Natural killer cell (primary cell): ENCODE data around the gene FAM118A. TPM values are rescaled to one million over a fixed set of nuclear protein-coding genes. Genes with fewer than 3 reads are reported as not detected.

ENCODE experiments used
- ATAC-seq, 3 donors: fragments of 150-1000 bp in 2 of 3; fragments of 200-7000 bp in 1 of 3; cut with Tn5 transposase; 1 replicate in 1 of 3; 2 replicates in 2 of 3; pipeline ENCODE4 v1.10.0; 2021; ENCODE audit warnings: mild to moderate bottlenecking in 2 of 3, moderate library complexity in 2 of 3
- DNase-seq, 2 donors: peaks; one replicate each; pipeline versions ENCODE4 v3.0.0 to v3.0.0-alpha.2; 2013 to 2021; ENCODE audit warnings: mixed read lengths in 1 of 2
- H3K27ac ChIP-seq: one replicate; pipeline ENCODE4 v1.5.1; 2013; ENCODE audit warnings: mild to moderate bottlenecking, low read length
- H3K27me3 ChIP-seq: one replicate; pipeline ENCODE4 v1.6.1; 2013; ENCODE audit warnings: low read length; ENCODE audit not compliant: control insufficient read depth, insufficient read depth
- H3K36me3 ChIP-seq: one replicate; pipeline ENCODE4 v1.6.1; 2013; ENCODE audit warnings: low read length; ENCODE audit not compliant: control insufficient read depth, insufficient read depth
- H3K4me1 ChIP-seq: one replicate; pipeline ENCODE4 v1.6.1; 2013; ENCODE audit warnings: low read length; ENCODE audit not compliant: control insufficient read depth, insufficient read depth
- H3K4me3 ChIP-seq: one replicate; pipeline ENCODE4 v1.5.1; 2013; ENCODE audit warnings: low read length
- H3K9me3 ChIP-seq: one replicate; pipeline ENCODE4 v1.6.1; 2013; ENCODE audit warnings: low read length; ENCODE audit not compliant: control insufficient read depth, insufficient read depth
- H3K27ac Mint-ChIP-seq, 2 donors: one replicate each; pipeline ENCODE4 v1.8.0; 2022; ENCODE audit warnings: mild to moderate bottlenecking in 2 of 2, mixed read lengths in 2 of 2, moderate library complexity in 1 of 2
- H3K27me3 Mint-ChIP-seq, 2 donors: one replicate each; pipeline ENCODE4 v1.8.0; 2022; ENCODE audit warnings: low read depth in 2 of 2, mixed read lengths in 2 of 2
- H3K36me3 Mint-ChIP-seq: one replicate; pipeline ENCODE4 v1.8.0; 2022; ENCODE audit warnings: mixed read lengths
- H3K4me1 Mint-ChIP-seq, 2 donors: one replicate each; pipeline ENCODE4 v1.8.0; 2022; ENCODE audit warnings: mixed read lengths in 2 of 2
- H3K4me3 Mint-ChIP-seq: one replicate; pipeline ENCODE4 v1.8.0; 2022; ENCODE audit warnings: mild to moderate bottlenecking, moderate library complexity, mixed read lengths
- H3K9me3 Mint-ChIP-seq, 2 donors: one replicate each; pipeline ENCODE4 v1.8.0; 2022; ENCODE audit warnings: mixed read lengths in 2 of 2
- WGBS: methylation state at CpG from one replicate; pipeline ENCODE4 v1.1.7; 2013; ENCODE audit warnings: missing lambda C conversion rate; ENCODE audit not compliant: insufficient coverage; 5-methylcytosine and 5-hydroxymethylcytosine counted together
- intact Hi-C: fragments of 100-400 bp; cut with micrococcal nuclease; formaldehyde crosslinking; loops from one replicate; pipeline ENCODE4 v1.14.2; 2022
- total RNA-seq, 4 donors: library from RNA; stranded (reverse); fragments of 120-200 nt in 1 of 4; gene quantifications; one replicate each; pipeline versions ENCODE4 v1.2.3 to v1.2.4, GENCODE V29; 2013 to 2022
- TF ChIP-seq, protein P1 (sequence below): fragments of 200-600 bp; IDR thresholded peaks from one replicate; pipeline ENCODE4 v1.8.0; 2022; ENCODE audit warnings: antibody characterized with exemption

Gene FAM118A
- total RNA-seq, 3 donors from 2014 or later (not counting 1 experiment from before 2014, with no cell fraction given), result 42.0 to 67.2 (median 62.6) TPM

DNA sequence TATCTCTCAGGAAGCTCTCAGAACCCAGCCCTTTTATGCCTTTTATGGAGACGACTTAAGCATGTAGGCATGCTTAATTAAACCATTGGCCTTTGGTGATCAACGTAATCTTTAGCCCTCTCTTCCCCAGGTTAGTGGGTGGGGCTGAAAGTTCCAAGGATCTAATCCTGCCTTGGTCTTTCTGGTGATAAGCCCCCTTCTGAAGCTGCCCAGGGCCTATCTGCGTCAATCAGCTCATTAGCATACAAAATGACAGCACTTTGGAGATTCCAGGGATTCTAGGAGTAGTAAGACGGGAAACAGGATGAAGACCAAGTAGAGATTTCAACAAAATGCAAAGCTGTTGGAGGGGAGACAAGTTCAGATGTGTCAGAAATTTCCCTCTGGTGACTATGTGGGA lies 3.1 kb downstream of the FAM118A start:
- TF ChIP-seq, protein P1, sequence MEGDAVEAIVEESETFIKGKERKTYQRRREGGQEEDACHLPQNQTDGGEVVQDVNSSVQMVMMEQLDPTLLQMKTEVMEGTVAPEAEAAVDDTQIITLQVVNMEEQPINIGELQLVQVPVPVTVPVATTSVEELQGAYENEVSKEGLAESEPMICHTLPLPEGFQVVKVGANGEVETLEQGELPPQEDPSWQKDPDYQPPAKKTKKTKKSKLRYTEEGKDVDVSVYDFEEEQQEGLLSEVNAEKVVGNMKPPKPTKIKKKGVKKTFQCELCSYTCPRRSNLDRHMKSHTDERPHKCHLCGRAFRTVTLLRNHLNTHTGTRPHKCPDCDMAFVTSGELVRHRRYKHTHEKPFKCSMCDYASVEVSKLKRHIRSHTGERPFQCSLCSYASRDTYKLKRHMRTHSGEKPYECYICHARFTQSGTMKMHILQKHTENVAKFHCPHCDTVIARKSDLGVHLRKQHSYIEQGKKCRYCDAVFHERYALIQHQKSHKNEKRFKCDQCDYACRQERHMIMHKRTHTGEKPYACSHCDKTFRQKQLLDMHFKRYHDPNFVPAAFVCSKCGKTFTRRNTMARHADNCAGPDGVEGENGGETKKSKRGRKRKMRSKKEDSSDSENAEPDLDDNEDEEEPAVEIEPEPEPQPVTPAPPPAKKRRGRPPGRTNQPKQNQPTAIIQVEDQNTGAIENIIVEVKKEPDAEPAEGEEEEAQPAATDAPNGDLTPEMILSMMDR, result no peak
- DNase-seq (no peak), ATAC-seq (no peak)
- Histone ChIP-seq H3K36me3 (no peaks in the 10 kb centered on the region), H3K4me1 (peaks cover 36% of the 10 kb centered on the region), H3K27ac (no peak overlapping the region), H3K27me3 (no peaks in the 10 kb centered on the region), H3K4me3 (no peak overlapping the region), H3K9me3 (no peaks in the 10 kb centered on the region)
- no peaks in the 10 kb centered on the region for H3K36me3 Mint-ChIP-seq
- no peak overlapping the region for H3K4me3 Mint-ChIP-seq
- no peaks in the 10 kb centered on the region for H3K27me3 Mint-ChIP-seq
- H3K27ac Mint-ChIP-seq, result peak overlapping the region in 1 of 2 donors; percentile 48
- intact Hi-C loops, result loop anchor here (10.0 kb wide), 1 partner anchor 972 kb away; no protein-coding TSS in a partner anchor
- peaks cover 25 to 33% of the 10 kb centered on the region in 2 donors for H3K4me1 Mint-ChIP-seq
- no peaks in the 10 kb centered on the region for H3K9me3 Mint-ChIP-seq
- WGBS, result 94% methylated on average over 4 of the region's 4 CpGs

DNA sequence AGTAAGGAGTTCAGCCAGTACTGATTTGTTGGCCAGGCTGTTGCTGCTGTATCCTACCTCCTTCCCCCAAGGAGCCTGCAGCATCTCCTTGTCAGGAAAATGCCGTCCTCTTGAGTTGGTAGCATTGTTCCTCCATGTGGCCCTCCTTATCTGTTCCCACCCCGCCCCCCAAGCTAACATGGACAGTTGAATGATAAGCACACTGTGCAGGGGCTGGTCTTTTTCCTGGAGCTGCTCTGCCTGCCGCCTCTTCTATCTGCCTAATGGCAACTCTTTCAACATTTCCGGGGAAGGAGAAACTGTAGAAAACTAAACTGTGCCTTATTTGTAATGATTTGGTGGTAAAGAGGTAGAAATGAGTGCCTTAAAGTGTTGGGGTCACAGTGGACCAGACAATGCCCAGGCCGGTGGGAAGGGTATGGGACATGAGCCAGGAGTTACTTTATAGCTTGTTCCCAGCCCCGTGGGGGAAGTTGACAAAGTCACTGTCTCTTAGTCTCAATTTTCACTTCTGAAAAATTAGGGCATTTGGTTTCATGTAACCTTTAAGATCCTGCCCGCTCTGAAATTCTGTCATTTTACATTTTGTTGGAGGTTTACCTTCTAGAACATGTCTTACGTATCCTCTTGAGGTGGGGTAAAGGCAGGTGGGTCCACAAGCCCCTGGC lies 4.5 kb downstream of the FAM118A start:
- H3K36me3 ChIP-seq, result no peaks in the 10 kb centered on the region
- 87% methylated on average over 8 of the region's 8 CpGs for WGBS
- H3K36me3 Mint-ChIP-seq, result no peaks in the 10 kb centered on the region
- peak overlapping the region in 1 of 2 donors; percentile 49 for H3K27ac Mint-ChIP-seq
- peaks cover 40% of the 10 kb centered on the region for H3K4me1 ChIP-seq
- no peaks in the 10 kb centered on the region for H3K9me3 ChIP-seq
- intact Hi-C loops, result loop anchor here (10.0 kb wide), 1 partner anchor 971 kb away; no protein-coding TSS in a partner anchor
- H3K4me3 ChIP-seq, result no peak overlapping the region
- no peaks in the 10 kb centered on the region for H3K27me3 ChIP-seq
- no peak for DNase-seq
- TF ChIP-seq, protein P1, result no peak
- H3K27ac ChIP-seq, result no peak overlapping the region
- peaks cover 31 to 39% of the 10 kb centered on the region in 2 donors for H3K4me1 Mint-ChIP-seq
- no peak for ATAC-seq
- no peaks in the 10 kb centered on the region for H3K27me3 Mint-ChIP-seq
- no peaks in the 10 kb centered on the region for H3K9me3 Mint-ChIP-seq
- H3K4me3 Mint-ChIP-seq, result no peak overlapping the region

GRCh38 chr22:45314786-45315185 lies 5.1 kb downstream of the FAM118A start:
- peak overlapping the region; percentile 18 to 56 for H3K27ac Mint-ChIP-seq
- WGBS, result 97% methylated on average over 6 of the region's 6 CpGs
- H3K27ac ChIP-seq, result no peak overlapping the region
- H3K36me3 Mint-ChIP-seq, result no peaks in the 10 kb centered on the region
- no peaks in the 10 kb centered on the region for H3K27me3 ChIP-seq
- peaks cover 43% of the 10 kb centered on the region for H3K4me1 ChIP-seq
- intact Hi-C loops, result loop anchor here (10.0 kb wide), 1 partner anchor 970 kb away; no protein-coding TSS in a partner anchor
- H3K36me3 ChIP-seq, result no peaks in the 10 kb centered on the region
- no peak for ATAC-seq
- no peaks in the 10 kb centered on the region for H3K27me3 Mint-ChIP-seq
- H3K4me3 ChIP-seq, result no peak overlapping the region
- H3K4me1 Mint-ChIP-seq, result peaks cover 35 to 40% of the 10 kb centered on the region in 2 donors
- no peak overlapping the region for H3K4me3 Mint-ChIP-seq
- TF ChIP-seq, protein P1, result no peak
- DNase-seq, result no peak
- no peaks in the 10 kb centered on the region for H3K9me3 Mint-ChIP-seq
- H3K9me3 ChIP-seq, result no peaks in the 10 kb centered on the region
